IPS-18a (cell line): ENCODE measurements around the gene CDRT15.
"Not testable (repeated sequence)": the region's sequence is repeated elsewhere in the genome, so short reads cannot be mapped to it uniquely, and the experiment has no call there.

ENCODE experiments used
- H3K27ac ChIP-seq: one replicate; pipeline ENCODE4 v1.5.1; 2013; ENCODE audit warnings: low read length
- H3K27me3 ChIP-seq: one replicate; pipeline ENCODE4 v1.6.1; 2013; ENCODE audit warnings: mild to moderate bottlenecking, low read length; ENCODE audit not compliant: control insufficient read depth, insufficient read depth
- H3K36me3 ChIP-seq: one replicate; pipeline ENCODE4 v1.6.1; 2013; ENCODE audit warnings: low read depth, low read length; ENCODE audit not compliant: control insufficient read depth
- H3K4me1 ChIP-seq: one replicate; pipeline ENCODE4 v1.6.1; 2013; ENCODE audit warnings: low read depth, low read length; ENCODE audit not compliant: control insufficient read depth
- H3K4me3 ChIP-seq: one replicate; pipeline ENCODE4 v1.5.1; 2013; ENCODE audit warnings: low read length
- H3K9ac ChIP-seq: one replicate; pipeline ENCODE4 v1.6.1; 2013; ENCODE audit warnings: mild to moderate bottlenecking, low read length, moderate library complexity
- H3K9me3 ChIP-seq: one replicate; pipeline ENCODE4 v1.6.1; 2013; ENCODE audit warnings: low read depth, low read length; ENCODE audit not compliant: control insufficient read depth

CDRT15 gene

DNA sequence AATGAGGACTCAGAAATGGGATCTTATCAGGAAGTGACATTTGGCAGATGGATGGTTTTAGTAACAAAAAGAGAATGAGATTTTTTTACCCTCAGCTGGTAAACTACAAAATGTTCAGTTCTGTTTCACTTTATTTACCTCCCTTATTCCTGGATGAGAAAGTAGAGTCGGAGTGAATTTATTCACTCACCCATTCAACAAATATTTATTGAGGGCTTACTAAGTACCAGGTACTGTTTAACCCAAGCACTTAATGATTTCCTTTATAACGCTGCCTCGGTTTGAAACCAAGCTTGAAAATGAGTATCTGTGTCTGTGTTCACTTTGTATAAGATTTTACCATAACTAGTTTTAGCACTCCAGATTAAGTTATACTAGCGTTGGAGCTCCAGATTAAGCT is 38.1 kb downstream of the CDRT15 start:
- Histone ChIP-seq H3K36me3 (no peaks in the 10 kb centered on the region), H3K4me3 (no peak overlapping the region), H3K27ac (no peak overlapping the region), H3K9me3 (no peaks in the 10 kb centered on the region), H3K9ac (no peak overlapping the region), H3K4me1 (no peaks in the 10 kb centered on the region), H3K27me3 (no peaks in the 10 kb centered on the region)

DNA sequence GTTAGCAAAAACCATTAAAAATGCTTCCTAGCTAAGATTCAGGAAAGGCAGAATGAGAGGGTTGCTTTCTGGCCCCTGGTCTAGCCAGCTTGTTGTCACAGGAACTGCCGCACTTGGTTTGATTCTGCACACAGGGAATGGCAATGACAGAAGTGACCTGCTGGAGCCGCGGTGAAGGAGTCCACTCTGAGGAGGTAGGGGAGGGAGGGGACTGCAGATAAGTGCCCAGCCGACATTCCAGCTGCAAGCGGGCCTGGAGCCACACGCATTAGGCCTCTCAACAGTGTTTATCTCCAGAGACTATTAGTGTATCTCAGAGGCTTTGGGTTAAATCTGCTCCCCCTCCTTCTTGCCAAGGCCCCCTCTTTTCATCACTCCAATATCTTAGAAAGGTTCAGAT is 38.6 kb downstream of the CDRT15 start:
- H3K36me3 ChIP-seq: no peaks in the 10 kb centered on the region
- no peak overlapping the region for H3K9ac ChIP-seq
- H3K9me3 ChIP-seq: no peaks in the 10 kb centered on the region
- no peaks in the 10 kb centered on the region for H3K27me3 ChIP-seq
- no peaks in the 10 kb centered on the region for H3K4me1 ChIP-seq
- H3K4me3 ChIP-seq: no peak overlapping the region
- no peak overlapping the region for H3K27ac ChIP-seq

DNA sequence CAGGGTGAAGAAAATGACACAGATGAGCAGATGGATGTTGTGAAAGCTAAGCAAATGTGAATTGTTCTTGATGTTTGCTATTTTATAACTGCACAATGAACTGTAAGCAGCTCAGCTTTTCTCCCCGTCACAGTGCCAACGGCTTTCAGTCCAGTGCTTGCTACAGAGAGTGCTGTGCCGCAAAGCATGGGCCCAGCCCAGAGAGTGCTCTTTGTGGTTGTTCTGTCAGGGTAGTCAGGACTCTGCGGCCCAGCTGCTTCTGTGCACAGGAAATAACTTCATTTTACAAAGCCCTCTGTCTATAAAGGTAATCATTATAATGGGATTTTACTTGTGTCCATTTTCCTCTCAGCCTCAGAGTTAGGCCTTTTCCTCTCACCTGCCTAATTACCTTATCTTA is 39.1 kb downstream of the CDRT15 start:
- no peaks in the 10 kb centered on the region for H3K9me3 ChIP-seq

DNA sequence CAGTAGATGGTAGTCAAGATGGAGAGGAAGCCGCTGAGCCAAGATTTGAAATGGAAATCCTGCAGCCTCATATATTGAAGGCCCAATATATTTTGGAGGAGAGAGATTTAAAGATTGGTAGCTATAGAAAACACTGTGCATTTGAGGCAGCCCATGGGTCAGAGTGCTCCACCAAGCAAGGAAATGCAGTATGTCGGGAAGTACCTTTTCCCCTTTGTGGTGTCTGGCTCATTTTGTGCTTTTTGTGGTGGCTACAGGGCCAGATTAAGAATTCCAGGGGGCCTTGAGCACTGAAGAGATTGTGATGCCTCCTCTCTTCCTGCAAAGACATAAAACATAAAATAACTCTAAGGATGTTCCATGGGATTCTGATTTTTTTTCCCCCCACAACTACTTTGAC is 39.6 kb downstream of the CDRT15 start:
- Histone ChIP-seq H3K9ac (no peak overlapping the region), H3K9me3 (no peaks in the 10 kb centered on the region), H3K4me3 (no peak overlapping the region), H3K36me3 (no peaks in the 10 kb centered on the region), H3K27me3 (no peaks in the 10 kb centered on the region), H3K27ac (no peak overlapping the region), H3K4me1 (no peaks in the 10 kb centered on the region)

More for the DNA sequence above, 39.1 kb downstream of the CDRT15 start:
- no peaks in the 10 kb centered on the region for H3K27me3 ChIP-seq
- no peaks in the 10 kb centered on the region for H3K4me1 ChIP-seq
- H3K27ac ChIP-seq: no peak overlapping the region
- H3K4me3 ChIP-seq: no peak overlapping the region
- no peak overlapping the region for H3K9ac ChIP-seq
- no peaks in the 10 kb centered on the region for H3K36me3 ChIP-seq

DNA sequence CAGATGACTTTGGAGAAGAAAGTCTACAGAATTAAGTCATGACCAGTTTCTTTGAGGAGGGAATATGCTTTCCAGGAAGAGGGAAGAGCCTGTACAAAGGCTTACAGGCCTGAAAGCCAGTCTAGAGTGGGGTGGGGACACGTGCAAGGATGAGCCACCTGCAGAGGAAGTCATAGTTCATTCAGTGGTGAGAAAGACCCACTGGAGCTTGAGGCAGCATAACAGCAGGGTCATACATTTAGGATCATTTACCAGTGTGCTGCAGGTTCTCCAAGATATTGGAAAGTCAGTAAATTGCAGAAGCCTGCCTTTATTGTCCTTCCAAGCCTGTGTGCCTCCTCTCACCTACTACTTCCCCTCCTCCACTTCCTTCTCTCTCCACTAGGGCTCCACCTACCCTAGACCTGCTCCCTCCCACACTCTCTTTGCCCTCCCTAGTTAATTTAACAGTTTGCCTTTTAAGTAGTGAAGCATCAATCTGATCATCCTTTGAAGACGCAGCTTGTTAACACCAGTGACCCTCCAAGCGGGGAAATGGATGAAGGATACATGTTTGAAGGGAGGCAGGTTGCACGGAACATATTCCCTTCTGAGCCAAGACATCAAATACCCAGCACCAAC is 40.2 kb downstream of the CDRT15 start:
- H3K27me3 ChIP-seq: no peaks in the 10 kb centered on the region
- no peak overlapping the region for H3K9ac ChIP-seq
- no peak overlapping the region for H3K27ac ChIP-seq
- no peak overlapping the region for H3K4me3 ChIP-seq
- H3K36me3 ChIP-seq: no peaks in the 10 kb centered on the region
- no peaks in the 10 kb centered on the region for H3K9me3 ChIP-seq
- H3K4me1 ChIP-seq: no peaks in the 10 kb centered on the region

DNA sequence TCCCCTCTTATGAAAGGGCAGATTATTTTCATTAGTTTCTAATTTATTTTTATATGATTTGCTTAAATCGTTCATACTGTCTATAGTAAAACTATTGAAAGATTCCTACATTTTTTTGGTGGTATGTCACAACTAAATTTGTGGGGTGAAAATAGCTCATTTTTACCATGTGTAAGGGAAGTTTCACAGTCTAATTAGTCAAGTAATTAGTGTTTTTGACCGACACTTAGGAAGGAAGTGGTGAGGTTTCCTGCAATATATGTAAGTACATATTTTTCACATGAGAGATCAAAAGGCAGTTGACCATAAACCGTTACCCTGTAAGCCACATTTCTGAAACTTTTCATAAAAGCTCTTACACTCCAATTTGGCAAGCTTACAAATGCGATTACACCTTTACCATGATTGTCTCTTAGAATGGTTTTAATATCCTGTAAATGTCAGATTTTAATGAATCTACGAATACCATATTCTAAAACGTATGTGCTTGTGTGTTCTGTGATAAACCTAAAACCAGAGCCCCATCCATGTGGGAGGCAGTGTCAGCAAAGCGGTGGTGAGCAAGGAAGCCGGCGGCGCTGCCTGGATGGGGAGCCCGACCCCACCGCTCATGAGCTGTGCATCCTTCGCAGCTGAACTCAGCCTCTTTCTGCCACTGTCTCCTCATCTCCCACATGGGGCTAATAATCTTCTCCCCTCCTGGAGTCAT is 43.9 kb downstream of the CDRT15 start:
- H3K4me3 ChIP-seq, H3K9me3 ChIP-seq, H3K36me3 ChIP-seq, H3K27ac ChIP-seq, H3K27me3 ChIP-seq, H3K4me1 ChIP-seq, H3K9ac ChIP-seq: not testable (repeated sequence)

DNA sequence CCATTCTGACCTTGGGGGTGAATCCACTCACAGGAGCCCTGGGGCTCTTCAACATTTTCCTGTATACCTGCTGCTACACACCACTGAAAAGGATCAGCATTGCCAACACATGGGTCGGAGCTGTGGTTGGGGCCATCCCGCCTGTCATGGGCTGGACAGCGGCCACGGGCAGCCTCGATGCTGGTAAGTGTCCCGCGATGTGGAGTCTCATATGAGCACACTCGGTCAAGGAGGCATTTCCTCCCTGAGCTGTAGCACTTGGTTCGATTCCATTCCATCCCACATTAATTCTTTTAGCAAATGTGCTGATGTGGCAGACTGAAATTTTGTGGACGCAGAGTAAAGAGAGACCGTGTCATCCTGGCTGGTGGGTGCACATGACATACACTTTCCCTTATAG is 44.6 kb downstream of the CDRT15 start:
- not testable (repeated sequence) for H3K36me3 ChIP-seq, H3K27me3 ChIP-seq, H3K9me3 ChIP-seq, H3K4me1 ChIP-seq, H3K9ac ChIP-seq, H3K27ac ChIP-seq, H3K4me3 ChIP-seq

DNA sequence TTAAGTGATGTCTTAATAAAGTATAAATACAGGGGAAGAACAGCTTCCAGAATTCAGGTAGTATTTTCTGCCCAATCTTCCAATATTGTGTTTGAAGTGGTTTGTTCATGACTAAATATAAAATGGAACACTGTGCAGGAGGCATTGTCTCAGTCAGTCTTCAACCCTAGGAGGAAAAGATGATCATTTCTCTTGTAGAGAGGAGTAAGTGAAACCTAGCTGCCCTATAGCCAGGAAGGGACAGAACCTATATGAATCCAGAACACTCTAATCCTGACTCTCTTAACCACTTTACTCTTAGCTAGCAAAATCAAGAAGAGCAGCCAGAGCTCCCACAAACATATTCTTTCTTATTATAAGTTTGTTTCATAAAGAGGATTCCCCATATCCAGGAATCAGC is 45.2 kb downstream of the CDRT15 start:
- H3K9ac ChIP-seq, H3K4me3 ChIP-seq, H3K36me3 ChIP-seq, H3K9me3 ChIP-seq, H3K27ac ChIP-seq, H3K27me3 ChIP-seq, H3K4me1 ChIP-seq: not testable (repeated sequence)

DNA sequence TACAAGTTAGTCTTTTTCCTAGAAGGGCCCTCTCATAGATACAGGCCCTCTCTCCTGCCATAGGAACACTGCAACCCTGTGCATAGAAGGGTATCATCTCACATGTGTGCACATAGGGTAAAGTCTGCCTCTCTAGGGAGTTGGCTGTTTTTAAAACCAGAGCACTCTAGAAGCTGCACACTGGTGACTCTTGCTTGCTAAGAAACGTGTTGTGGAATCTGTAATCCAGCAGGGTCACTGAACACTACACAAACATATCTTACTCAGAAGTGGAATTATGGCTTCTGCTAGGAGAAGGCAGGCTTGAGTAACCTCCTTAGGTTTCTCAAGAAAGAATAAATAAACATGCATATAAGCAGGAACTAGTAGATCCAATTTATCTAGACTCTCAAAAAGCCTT is 45.9 kb downstream of the CDRT15 start:
- not testable (repeated sequence) for H3K4me3 ChIP-seq, H3K27me3 ChIP-seq, H3K9ac ChIP-seq, H3K27ac ChIP-seq, H3K9me3 ChIP-seq, H3K36me3 ChIP-seq, H3K4me1 ChIP-seq

DNA sequence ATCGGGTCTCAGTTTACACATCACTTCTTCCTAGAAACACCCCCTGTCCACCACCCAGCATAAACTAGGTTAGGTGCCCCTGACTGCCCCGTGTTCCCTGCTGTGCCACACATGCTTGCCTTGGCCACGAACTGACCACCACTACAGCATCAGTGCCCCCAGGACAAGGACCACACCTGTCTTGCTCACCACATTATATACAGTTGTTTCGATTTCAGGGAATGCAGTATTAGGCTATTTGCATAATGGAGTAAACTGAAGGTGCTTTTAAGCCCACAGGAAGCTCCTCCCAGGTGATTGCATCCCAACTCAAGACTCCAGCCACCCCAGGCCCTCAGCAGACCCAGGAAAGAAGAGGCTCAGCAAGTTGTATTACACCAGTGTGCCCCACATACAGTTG is 50.2 kb downstream of the CDRT15 start:
- not testable (repeated sequence) for H3K36me3 ChIP-seq, H3K4me3 ChIP-seq, H3K9ac ChIP-seq, H3K27ac ChIP-seq, H3K27me3 ChIP-seq, H3K9me3 ChIP-seq, H3K4me1 ChIP-seq
